Testis (tissue), 2 donors: ENCODE results near the gene NPEPL1.

Experiments used
- POLR2A ChIP-seq: fragments of 450-650 bp; IDR thresholded peaks from one replicate; pipeline ENCODE4 v1.6.1; 2017; ENCODE audit warnings: antibody characterized with exemption, mild to moderate bottlenecking, moderate library complexity
- TF ChIP-seq, protein P1 (sequence below), 3 experiments: fragments of 450-650 bp in 2 of 3; fragments of 200-600 bp in 1 of 3; sonication (generic) in 1 of 3; IDR thresholded peaks; one replicate each; pipeline ENCODE4 v1.5.1; 2016 to 2019; ENCODE audit warnings: antibody characterized with exemption in 3 of 3, mild to moderate bottlenecking in 2 of 3, moderate library complexity in 1 of 3

DNA sequence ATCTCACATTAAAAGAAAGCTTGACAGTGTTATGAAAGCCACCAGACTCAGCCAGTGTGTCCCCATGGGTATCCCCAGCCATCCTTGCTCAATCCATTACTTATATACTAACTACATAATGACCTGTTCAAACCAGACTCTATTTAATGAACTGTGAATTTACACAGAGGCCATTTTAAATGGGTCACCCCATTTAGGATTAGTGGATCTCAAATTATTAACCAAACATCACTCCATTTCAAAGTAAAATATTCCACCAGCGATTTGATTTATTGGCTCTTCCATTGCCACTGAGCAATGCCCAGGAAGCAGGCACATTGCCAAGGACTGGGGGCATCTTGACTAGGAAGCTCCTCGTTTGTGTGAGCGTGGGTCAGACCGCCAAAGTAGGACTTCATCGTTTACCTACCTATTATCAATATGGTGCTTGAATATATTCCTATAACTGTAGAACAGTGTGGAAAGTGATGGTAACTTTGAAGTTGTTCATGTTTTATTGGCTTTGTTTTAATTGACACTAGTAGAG, 15.5 kb upstream of the NPEPL1 start:
- TF ChIP-seq, protein P1, sequence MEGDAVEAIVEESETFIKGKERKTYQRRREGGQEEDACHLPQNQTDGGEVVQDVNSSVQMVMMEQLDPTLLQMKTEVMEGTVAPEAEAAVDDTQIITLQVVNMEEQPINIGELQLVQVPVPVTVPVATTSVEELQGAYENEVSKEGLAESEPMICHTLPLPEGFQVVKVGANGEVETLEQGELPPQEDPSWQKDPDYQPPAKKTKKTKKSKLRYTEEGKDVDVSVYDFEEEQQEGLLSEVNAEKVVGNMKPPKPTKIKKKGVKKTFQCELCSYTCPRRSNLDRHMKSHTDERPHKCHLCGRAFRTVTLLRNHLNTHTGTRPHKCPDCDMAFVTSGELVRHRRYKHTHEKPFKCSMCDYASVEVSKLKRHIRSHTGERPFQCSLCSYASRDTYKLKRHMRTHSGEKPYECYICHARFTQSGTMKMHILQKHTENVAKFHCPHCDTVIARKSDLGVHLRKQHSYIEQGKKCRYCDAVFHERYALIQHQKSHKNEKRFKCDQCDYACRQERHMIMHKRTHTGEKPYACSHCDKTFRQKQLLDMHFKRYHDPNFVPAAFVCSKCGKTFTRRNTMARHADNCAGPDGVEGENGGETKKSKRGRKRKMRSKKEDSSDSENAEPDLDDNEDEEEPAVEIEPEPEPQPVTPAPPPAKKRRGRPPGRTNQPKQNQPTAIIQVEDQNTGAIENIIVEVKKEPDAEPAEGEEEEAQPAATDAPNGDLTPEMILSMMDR (IDR thresholded peaks at IDR 0.05): no peak
- no peak for TF ChIP-seq POLR2A
